K562 (cell line): Measurements from ENCODE around the gene CAPN10. TPM values are rescaled to one million over a fixed set of nuclear protein-coding genes. Genes with fewer than 3 reads are reported as not detected.

Source experiments
- BRF1 ChIP-seq: IDR thresholded peaks from 3 replicates; pipeline ENCODE4 v1.6.1; 2011; ENCODE audit warnings: borderline replicate concordance, mild to moderate bottlenecking; ENCODE audit not compliant: insufficient read length; ENCODE audit errors: extremely low read depth
- CTCF ChIP-seq, 3 experiments: IDR thresholded peaks in 2 of 3; conservative IDR thresholded peaks in 1 of 3; 2 replicates each; pipeline ENCODE4 v1.5.1; 2011 to 2012; ENCODE audit warnings: low read length in 3 of 3, mild to moderate bottlenecking in 3 of 3, control low read depth in 2 of 3, improper control_type of control experiment in 1 of 3, inconsistent platforms in 1 of 3, low read depth in 1 of 3, mixed read lengths in 1 of 3, moderate library complexity in 1 of 3; ENCODE audit not compliant: insufficient read depth in 2 of 3
- EGR1 ChIP-seq: fragments of 450-650 bp; conservative IDR thresholded peaks from 2 replicates; pipeline ENCODE4 v1.6.1; 2017; ENCODE audit warnings: mild to moderate bottlenecking
- GABPB2 ChIP-seq: fragments of 250-450 bp; sonication (Bioruptor Pico); conservative IDR thresholded peaks from 2 replicates; pipeline ENCODE4 v1.5.1; 2021; ENCODE audit warnings: mild to moderate bottlenecking
- KLF1 ChIP-seq: fragments of 450-650 bp; IDR thresholded peaks from 2 replicates; pipeline ENCODE4 v1.6.1; 2016; ENCODE audit warnings: missing genetic modification characterization, missing compliant biosample characterization
- REST ChIP-seq, 2 experiments: fragments of 450-650 bp; formaldehyde crosslinking in 1 of 2; IDR thresholded peaks; 2 replicates each; pipeline versions ENCODE4 v1.4.0 to v1.6.1; 2014 to 2020; ENCODE audit warnings: mild to moderate bottlenecking in 2 of 2, borderline replicate concordance in 1 of 2, low read depth in 1 of 2
- SETDB1 ChIP-seq: IDR thresholded peaks from one replicate; pipeline ENCODE4 v1.6.1; 2012; ENCODE audit warnings: low read length, control low read depth, inconsistent platforms
- polyA plus RNA-seq, 8 experiments: library from polyadenylated mRNA; depleted of rRNA in 4 of 8; stranded (reverse) in 5 of 8; unstranded in 3 of 8; fragments of >200 nt; fragmentation: Nextera tagmentation in 2 of 8; fragmentation: Illumina TruSeq in 1 of 8; extraction: Ambion mirVana in 2 of 8; extraction: Trizol in 1 of 8; gene quantifications; 2 replicates each; pipeline versions ENCODE4 v1.2.1 to v1.2.3, GENCODE V29; 2011 to 2014; ENCODE audit warnings: inconsistent platforms in 1 of 8, missing spikeins in 1 of 8
- total RNA-seq, 7 experiments: library from RNA; depleted of rRNA in 6 of 7; stranded (reverse); fragments of >200 nt in 6 of 7; fragmentation: Illumina TruSeq in 2 of 7; extraction: Trizol in 2 of 7; gene quantifications; 2 replicates each; pipeline versions ENCODE4 v1.2.1 to v1.2.3, GENCODE V29; 2011 to 2021; ENCODE audit warnings: low replicate concordance in 1 of 7

Gene CAPN10
- total and polyA plus RNA-seq, 9 of the 15 experiments (the other 6 are each of a cell fraction or from before 2014, with no cell fraction given), result 0.08 to 26.1 (median 8.4) TPM

GRCh38 chr2:240595381-240596079 lies 9.0 kb downstream of the CAPN10 start (continued):
- TF ChIP-seq REST (IDR thresholded peaks at IDR 0.05; ENCODE audit: borderline replicate concordance) (peak; percentile 53; the same call in 1 of the 2 replicates), REST (CRISPR knock-in tag; IDR thresholded peaks at IDR 0.05; ENCODE audit: low read depth) (no peak), KLF1 (tag) (no peak), EGR1 (no peak), SETDB1 (no peak), GABPB2 (no peak), CTCF (IDR thresholded peaks at IDR 0.05 in 2 of 3, conservative IDR thresholded peaks at IDR 0.05 in 1 of 3; ENCODE audit: insufficient read depth in 2 of 3, low read depth in 1 of 3, low read length in 3 of 3) (peak; percentile 60 to 67 (median 63)), BRF1 (no peak)
